ENCODE data around the gene PPP1R36.
A peak's percentile ranks its signal among the peaks of the same experiment; 100 is the strongest.
"Not testable (repeated sequence)": the region's sequence is repeated elsewhere in the genome, so short reads cannot be mapped to it uniquely, and the experiment has no call there.

Gene PPP1R36

DNA sequence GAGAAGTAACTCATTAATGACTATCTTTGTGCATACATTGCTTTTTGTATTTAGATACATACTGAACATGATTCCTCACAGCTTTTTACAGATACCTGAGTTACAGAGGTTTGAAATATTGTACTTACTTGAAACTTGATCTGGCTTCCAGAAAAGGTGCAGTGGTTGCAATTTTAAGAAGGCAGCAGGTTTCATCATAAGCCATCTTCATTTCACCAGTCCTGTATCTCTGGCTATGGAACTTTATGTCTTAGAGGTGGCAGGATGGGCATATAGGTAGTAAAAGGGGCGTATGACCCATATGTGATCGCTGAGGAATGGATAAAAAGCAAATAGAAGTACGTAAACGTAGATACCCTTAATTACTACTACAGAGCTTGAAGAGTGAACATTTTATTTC lies 31.5 kb upstream of the PPP1R36 start:
- no peak for DNase-seq (ENCODE audit: low read depth, low spot score)

- DNase-seq (ENCODE audit: low read depth, low spot score) = no peak
Observed at GRCh38 chr14:64520699-64521098, 29.1 kb upstream of the PPP1R36 start.

GRCh38 chr14:64522591-64523355 lies 27.0 kb upstream of the PPP1R36 start:
- no peak for DNase-seq (ENCODE audit: low read depth, low spot score)

DNA sequence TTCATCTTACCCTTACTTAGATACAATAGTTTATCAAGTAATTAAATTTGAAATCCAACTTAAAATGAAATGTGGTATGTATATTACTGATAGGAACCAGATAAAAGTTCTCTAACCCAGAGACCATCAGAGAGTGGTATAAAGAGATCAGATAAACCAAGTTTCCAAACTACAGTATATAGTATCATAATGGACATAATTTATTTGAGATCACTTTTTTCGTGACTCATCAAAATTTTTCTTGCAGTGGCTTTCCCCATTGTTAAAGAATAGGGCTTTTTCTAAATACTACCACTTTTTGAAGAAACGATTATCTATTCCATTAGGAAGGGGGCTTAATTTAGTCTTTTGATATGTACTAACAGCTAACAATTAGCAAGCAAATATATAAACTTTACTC lies 24.4 kb upstream of the PPP1R36 start:
- no peak for DNase-seq (ENCODE audit: low read depth, low spot score)

DNA sequence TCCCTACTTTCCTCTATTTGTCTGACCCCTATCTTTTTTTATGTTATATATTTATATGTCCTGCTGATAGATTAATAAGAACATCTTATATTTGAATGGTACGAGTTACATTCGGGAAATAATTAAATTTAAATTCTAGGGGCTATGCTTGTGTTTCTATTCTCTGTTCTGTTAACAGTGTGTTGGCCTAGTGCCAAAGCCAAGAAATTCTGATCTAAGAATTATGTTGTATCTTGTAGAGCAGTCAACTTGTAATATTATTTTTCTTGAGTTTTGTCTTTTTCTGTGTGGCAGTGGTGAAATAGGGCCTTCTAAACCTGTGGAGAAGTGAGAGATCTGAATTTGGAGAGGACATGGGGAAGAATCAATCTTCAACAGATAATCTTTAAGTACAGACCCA lies 18.2 kb upstream of the PPP1R36 start:
- no peak for DNase-seq (ENCODE audit: low read depth, low spot score)

DNA sequence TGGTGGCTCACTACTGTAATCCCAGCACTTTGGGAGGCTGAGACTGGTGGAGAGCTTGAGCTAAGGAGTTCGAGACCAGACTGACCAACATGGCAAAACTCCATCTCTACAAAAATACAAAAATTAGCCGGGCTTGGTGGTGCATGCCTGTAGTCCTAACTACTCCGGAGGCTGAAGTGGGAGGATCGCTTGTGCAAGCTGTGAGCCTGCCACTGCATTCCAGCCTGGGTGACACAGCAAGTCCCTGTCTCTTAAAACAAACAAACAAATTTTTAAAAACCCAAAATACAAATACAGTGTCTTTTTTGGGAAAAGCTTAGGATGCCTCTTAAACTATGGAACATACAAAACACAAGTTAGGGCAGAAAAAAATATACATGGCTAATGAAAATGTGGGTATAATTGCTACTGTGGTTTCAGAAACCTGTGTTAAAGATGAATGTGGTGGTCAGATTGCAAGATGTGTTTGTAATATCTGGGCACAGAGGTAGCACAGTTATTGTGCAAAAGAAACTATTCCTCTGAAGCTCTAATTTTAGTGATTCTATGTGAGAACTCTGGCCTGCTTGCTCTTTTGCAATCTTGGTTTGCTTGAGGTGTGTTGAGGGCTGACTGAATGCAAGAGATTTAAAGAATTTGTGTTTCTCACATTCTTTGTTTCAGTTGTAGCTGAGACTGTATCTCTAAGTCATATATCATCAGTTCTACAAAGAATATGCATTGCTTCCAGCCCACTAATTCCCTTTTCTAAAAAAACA lies 13.1 kb upstream of the PPP1R36 start:
- DNase-seq (ENCODE audit: low read depth, low spot score) = no peak

DNA sequence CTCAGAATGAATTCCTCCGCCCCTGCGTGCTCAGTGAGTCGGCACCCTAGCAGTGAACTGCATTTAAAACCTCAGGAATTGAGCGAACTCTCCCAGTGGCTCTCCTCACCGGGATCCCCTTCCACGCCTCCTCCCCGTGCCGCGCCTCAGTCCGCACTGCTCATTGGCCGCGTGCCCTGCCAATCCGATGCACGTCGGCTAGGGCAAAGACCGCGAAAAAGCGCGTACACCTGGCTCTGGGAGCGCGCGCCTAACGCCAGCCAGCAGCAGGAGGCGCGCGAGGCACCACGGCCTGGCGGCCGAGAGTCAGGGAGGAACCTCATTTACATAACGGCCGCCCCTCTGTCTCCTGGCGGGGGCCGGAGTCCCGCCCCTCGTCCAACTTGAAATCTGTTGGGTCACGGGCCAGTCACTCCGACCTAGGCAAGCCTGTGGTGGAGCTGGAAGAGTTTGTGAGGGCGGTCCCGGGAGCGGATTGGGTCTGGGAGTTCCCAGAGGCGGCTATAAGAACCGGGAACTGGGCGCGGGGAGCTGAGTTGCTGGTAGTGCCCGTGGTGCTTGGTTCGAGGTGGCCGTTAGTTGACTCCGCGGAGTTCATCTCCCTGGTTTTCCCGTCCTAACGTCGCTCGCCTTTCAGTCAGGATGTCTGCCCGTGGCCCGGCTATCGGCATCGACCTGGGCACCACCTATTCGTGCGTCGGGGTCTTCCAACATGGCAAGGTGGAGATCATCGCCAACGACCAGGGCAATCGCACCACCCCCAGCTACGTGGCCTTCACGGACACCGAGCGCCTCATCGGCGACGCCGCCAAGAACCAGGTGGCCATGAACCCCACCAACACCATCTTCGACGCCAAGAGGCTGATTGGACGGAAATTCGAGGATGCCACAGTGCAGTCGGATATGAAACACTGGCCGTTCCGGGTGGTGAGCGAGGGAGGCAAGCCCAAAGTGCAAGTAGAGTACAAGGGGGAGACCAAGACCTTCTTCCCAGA lies 9.3 kb upstream of the PPP1R36 start, which contains the start of gene HSPA2:
Gene HSPA2 (plus strand): TSS at position 534 of the 995 bp plus-strand sequence. CDS start 109 bp downstream, at position 643.
- DNase-seq (ENCODE audit: low read depth, low spot score) = peak; percentile 82

GRCh38 chr14:64541261-64541971 lies 8.3 kb upstream of the PPP1R36 start:
- no peak for DNase-seq (ENCODE audit: low read depth, low spot score)

DNA sequence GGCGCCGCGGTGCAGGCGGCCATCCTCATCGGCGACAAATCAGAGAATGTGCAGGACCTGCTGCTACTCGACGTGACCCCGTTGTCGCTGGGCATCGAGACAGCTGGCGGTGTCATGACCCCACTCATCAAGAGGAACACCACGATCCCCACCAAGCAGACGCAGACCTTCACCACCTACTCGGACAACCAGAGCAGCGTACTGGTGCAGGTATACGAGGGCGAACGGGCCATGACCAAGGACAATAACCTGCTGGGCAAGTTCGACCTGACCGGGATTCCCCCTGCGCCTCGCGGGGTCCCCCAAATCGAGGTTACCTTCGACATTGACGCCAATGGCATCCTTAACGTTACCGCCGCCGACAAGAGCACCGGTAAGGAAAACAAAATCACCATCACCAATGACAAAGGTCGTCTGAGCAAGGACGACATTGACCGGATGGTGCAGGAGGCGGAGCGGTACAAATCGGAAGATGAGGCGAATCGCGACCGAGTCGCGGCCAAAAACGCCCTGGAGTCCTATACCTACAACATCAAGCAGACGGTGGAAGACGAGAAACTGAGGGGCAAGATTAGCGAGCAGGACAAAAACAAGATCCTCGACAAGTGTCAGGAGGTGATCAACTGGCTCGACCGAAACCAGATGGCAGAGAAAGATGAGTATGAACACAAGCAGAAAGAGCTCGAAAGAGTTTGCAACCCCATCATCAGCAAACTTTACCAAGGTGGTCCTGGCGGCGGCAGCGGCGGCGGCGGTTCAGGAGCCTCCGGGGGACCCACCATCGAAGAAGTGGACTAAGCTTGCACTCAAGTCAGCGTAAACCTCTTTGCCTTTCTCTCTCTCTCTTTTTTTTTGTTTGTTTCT lies 7.6 kb upstream of the PPP1R36 start:
- DNase-seq (ENCODE audit: low read depth, low spot score) = no peak

DNA sequence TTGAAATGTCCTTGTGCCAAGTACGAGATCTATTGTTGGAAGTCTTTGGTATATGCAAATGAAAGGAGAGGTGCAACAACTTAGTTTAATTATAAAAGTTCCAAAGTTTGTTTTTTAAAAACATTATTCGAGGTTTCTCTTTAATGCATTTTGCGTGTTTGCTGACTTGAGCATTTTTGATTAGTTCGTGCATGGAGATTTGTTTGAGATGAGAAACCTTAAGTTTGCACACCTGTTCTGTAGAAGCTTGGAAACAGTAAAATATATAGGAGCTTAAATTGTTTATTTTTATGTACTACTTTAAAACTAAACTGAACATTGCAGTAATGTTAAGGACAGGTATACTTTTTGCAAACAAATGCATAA lies 6.9 kb upstream of the PPP1R36 start:
- DNase-seq (ENCODE audit: low read depth, low spot score) = no peak

DNA sequence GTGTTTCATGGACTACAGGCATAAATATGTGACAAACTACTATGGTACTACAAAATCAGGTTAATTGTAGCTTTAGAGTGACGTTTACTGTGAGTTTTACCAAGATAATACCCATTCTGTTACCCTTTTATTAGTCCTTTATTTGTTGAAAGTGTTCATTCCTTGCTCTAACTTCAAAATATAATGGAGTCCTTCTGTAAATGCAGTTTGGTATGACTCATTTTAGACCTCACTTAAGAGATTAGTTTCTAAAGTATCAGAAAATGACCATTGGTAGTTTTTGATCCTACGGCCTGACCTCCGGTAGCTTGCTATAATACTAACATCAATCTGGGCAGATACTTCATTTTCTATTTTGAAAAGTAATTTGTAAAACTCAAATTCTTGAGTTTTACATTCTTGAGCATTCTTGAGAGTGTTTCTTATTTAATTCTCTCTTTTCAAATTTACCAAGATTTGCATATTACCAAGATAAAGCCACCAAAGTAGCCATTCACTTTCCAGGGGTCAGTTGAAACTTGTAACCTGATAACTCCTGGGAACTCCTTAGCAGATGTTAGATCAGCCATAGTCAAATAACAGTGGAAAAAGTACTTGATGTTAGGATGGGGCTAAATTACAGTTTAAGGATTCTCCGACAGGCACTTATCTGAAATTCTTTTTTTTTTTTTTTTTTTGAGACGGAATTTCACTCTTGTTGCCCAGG lies 5.0 kb upstream of the PPP1R36 start:
- no peak for DNase-seq (ENCODE audit: low read depth, low spot score)

DNA sequence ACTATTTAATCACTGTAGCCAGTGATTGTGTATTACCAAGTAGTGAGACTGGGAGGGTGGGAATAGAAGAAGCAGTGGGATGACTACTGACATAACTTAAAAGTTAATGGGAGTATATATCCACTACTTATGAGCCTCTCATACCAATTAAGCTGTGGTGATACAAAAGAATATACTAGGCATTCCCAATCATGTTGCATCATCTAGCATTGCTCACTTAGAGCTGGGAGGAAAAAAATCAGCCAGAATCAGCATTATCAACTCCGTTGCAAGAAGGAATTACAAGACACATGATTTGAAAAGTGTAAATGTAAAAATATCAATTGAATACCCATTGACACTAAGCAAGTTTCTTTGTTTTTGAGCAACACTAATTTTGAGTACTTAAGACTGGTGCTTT lies 745 bp upstream of the PPP1R36 start:
- no peak for DNase-seq (ENCODE audit: low read depth, low spot score)

- no peak for DNase-seq (ENCODE audit: low read depth, low spot score)
Observed at GRCh38 chr14:64550621-64551333, 1.0 kb downstream of the PPP1R36 start.

DNA sequence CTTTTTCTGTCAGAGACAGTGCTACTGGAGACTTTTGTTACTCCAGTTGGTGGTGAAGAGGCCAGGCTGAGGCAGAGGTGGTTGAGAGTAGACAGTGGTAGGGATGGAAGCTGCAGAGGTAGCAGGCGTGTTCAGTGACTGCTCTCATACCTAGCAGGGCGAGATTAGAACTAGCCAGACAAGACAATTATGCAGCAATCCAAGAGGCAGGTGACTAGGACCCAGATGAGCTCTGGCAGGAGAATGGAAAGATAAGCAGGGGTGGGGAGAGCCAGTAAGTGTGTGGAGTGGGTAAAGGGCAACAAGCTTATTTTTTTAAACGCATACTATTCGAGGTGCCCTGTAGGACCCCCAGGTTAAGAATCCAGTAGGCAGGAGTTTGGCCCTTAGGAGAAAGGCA lies 4.8 kb downstream of the PPP1R36 start:
- no peak for DNase-seq (ENCODE audit: low read depth, low spot score)

DNA sequence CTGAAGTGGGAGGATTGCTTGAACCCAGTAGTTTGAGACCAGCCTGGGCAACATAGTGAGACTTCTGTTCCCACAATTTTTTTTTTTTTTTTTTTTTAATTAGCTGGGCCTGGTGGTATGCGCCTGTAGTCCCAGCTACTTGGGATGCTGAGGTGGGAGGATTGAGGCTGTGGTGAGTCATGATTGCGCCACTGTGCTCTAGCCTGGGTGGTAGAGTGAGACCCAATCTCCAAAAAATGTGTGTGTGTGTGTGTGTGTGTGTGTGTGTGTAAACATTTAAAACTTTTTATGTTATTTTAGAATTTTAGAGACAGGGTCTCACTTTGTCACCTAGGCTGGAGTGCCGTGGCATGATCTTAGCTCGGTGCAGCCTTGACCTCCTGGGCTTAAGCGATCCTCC lies 6.8 kb downstream of the PPP1R36 start:
- no peak for DNase-seq (ENCODE audit: low read depth, low spot score)

DNA sequence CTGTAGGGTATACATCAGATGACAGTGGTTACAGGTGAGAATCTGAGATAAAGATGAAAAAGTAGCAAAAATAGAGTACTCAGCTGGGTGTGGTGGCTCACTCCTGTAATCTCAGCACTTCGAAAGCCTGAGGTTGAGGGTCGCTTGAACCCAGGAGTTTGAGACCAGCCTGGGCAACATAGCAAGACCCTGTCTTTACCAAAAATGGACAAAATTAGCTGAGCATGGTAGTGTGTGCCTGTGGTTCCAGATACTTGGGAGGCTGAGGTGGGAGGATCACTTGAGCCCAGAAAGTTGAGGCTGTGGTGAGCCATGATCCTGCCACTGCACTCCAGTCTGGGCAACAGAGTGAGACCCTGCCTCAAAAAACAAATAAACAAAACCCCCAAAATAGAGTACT lies 8.5 kb downstream of the PPP1R36 start:
- DNase-seq (ENCODE audit: low read depth, low spot score) = not testable (repeated sequence)

GRCh38 chr14:64561631-64562030 lies 11.9 kb downstream of the PPP1R36 start:
- DNase-seq (ENCODE audit: low read depth, low spot score) = no peak

DNA sequence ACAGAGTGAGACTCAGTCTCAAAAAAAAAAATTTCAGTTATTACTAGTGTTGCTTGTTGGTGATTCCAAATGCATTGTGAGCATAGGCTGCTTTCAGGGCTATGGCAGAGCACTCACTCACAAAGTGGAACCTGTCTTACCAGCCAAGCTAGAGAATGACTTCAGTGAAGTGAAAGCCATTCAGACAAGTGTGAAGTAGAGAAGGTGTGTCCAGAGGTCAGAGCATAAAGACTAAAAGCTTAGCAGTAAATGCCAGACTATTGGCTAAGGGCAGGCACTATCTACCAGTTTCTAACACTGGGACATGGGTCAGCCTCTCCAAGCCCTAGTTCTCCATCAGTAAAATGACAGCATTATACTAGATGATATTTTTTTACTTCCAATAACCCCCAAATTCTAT lies 12.7 kb downstream of the PPP1R36 start:
- no peak for DNase-seq (ENCODE audit: low read depth, low spot score)

DNA sequence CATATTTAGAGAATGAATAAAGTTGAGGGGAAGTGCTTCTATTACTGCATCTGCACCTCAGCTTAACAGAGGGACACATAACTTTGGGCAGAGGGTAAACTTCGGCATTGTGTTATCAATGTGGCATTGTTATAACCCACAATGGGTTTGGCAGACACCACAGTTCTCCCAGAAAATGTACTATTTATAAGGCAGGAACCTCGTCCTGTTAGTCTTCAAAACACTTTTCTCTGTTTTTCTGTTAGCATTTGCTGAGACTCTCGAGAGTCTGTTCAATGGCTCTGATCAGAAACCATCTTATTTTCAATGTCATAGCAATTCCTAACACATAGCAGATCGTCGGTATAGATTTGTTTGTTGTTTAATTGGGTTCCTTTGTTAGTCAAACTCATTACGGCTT lies 13.9 kb downstream of the PPP1R36 start:
- DNase-seq (ENCODE audit: low read depth, low spot score) = no peak
